ENCODE data around the gene SIDT2.

DNA sequence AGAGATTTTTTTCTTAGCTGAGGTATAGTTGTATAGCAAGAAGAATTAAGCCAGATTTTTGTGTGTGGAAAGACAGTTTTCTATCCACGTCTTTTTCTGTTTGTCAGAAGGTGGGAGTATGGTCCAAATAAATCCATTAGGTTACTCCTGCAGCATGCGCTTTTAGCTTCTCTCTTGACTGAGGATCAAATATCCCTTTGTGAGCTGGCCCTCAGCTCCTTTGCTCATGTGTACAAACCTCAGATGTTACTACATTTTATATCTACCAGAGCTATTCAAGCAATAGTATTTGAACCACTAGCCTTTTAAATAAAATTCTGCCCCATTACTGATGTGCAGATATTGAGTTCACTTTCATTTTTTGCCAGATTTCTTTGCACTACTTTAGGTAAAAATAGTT lies 8.8 kb upstream of the SIDT2 start:
- TF ChIP-seq CSDC2 (CRISPR knock-in tag; IDR thresholded peaks at IDR 0.05) = no peak
- TF ChIP-seq TCF4 (CRISPR knock-in tag; IDR thresholded peaks at IDR 0.05; ENCODE audit: borderline replicate concordance) = no peak
- TF ChIP-seq ZFP3 (CRISPR knock-in tag; IDR thresholded peaks at IDR 0.05) = no peak
- TF ChIP-seq, protein P1, sequence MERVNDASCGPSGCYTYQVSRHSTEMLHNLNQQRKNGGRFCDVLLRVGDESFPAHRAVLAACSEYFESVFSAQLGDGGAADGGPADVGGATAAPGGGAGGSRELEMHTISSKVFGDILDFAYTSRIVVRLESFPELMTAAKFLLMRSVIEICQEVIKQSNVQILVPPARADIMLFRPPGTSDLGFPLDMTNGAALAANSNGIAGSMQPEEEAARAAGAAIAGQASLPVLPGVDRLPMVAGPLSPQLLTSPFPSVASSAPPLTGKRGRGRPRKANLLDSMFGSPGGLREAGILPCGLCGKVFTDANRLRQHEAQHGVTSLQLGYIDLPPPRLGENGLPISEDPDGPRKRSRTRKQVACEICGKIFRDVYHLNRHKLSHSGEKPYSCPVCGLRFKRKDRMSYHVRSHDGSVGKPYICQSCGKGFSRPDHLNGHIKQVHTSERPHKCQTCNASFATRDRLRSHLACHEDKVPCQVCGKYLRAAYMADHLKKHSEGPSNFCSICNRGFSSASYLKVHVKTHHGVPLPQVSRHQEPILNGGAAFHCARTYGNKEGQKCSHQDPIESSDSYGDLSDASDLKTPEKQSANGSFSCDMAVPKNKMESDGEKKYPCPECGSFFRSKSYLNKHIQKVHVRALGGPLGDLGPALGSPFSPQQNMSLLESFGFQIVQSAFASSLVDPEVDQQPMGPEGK (CRISPR knock-in tag; IDR thresholded peaks at IDR 0.05; ENCODE audit: borderline replicate concordance) = no peak
- TF ChIP-seq PPARA (CRISPR knock-in tag; IDR thresholded peaks at IDR 0.05; ENCODE audit: borderline replicate concordance) = no peak
- no peak for TF ChIP-seq RARB (CRISPR knock-in tag; IDR thresholded peaks at IDR 0.05)

Measured in SK-N-SH treated with all-trans-retinoic acid at 6 μM for 48 hours (cell line).